CD4-positive, alpha-beta memory T cell (primary cell): ENCODE results near the gene MRTFA. TPM values are rescaled to one million over a fixed set of nuclear protein-coding genes. Genes with fewer than 3 reads are reported as not detected.

Source experiments
- CTCF ChIA-PET: fragments of 350-600 bp; sonication (Branson Sonifier 250); formaldehyde crosslinking; loops from one replicate; lab custom pipeline; 2021; ENCODE audit warnings: inconsistent platforms; ENCODE audit not compliant: partially characterized antibody; lab: Charles Lee
- POLR2A ChIA-PET: fragments of 350-600 bp; sonication (Branson Sonifier 250); formaldehyde crosslinking; loops from one replicate; lab custom pipeline; 2021; ENCODE audit not compliant: partially characterized antibody; lab: Charles Lee
- DNase-seq, 5 donors: peaks; one replicate each; pipeline versions ENCODE4 v3.0.0 to v3.0.0-alpha.2; 2020 to 2022; ENCODE audit warnings: mixed read lengths in 1 of 5
- H3K27ac ChIP-seq: one replicate; pipeline ENCODE4 v1.7.0; 2013; ENCODE audit warnings: low read depth, low read length
- H3K27me3 ChIP-seq: 2 replicates; pipeline ENCODE4 v1.7.0; 2013; ENCODE audit warnings: mild to moderate bottlenecking, low read length, moderate library complexity; ENCODE audit not compliant: insufficient read depth
- H3K36me3 ChIP-seq: 2 replicates; pipeline ENCODE4 v1.7.0; 2013; ENCODE audit warnings: mild to moderate bottlenecking, low read length, moderate library complexity; ENCODE audit not compliant: insufficient read depth
- H3K4me1 ChIP-seq: 2 replicates; pipeline ENCODE4 v1.7.0; 2013; ENCODE audit warnings: mild to moderate bottlenecking, low read length, moderate library complexity; ENCODE audit not compliant: insufficient read depth
- H3K4me3 ChIP-seq, 2 donors: one replicate each; pipeline ENCODE4 v1.7.0; 2013; ENCODE audit warnings: low read length in 2 of 2, mild to moderate bottlenecking in 1 of 2
- H3K9me3 ChIP-seq, 2 donors: one replicate each; pipeline ENCODE4 v1.7.0; 2013; ENCODE audit warnings: low read length in 2 of 2, control low read depth in 1 of 2; ENCODE audit not compliant: control insufficient read depth in 1 of 2
- H3K27ac Mint-ChIP-seq, 7 donors: one replicate each; pipeline ENCODE4 v1.8.0; 2020 to 2021; ENCODE audit warnings: mixed read lengths in 7 of 7, mild to moderate bottlenecking in 6 of 7, inconsistent platforms in 3 of 7, moderate library complexity in 3 of 7
- H3K27me3 Mint-ChIP-seq, 2 donors: one replicate each; pipeline ENCODE4 v1.8.0; 2020 to 2021; ENCODE audit warnings: mixed read lengths in 2 of 2
- H3K36me3 Mint-ChIP-seq, 2 donors: one replicate each; pipeline ENCODE4 v1.8.0; 2020 to 2021; ENCODE audit warnings: mixed read lengths in 2 of 2, inconsistent platforms in 1 of 2, mild to moderate bottlenecking in 1 of 2
- H3K4me1 Mint-ChIP-seq, 4 donors: one replicate each; pipeline ENCODE4 v1.8.0; 2020 to 2021; ENCODE audit warnings: mixed read lengths in 4 of 4, mild to moderate bottlenecking in 1 of 4
- H3K4me3 Mint-ChIP-seq, 8 donors: one replicate each; pipeline ENCODE4 v1.8.0; 2020 to 2021; ENCODE audit warnings: mixed read lengths in 8 of 8, mild to moderate bottlenecking in 7 of 8, moderate library complexity in 6 of 8, inconsistent platforms in 3 of 8
- H3K9me3 Mint-ChIP-seq, 8 donors: one replicate each; pipeline ENCODE4 v1.8.0; 2020 to 2021; ENCODE audit warnings: mixed read lengths in 8 of 8, mild to moderate bottlenecking in 5 of 8, inconsistent platforms in 3 of 8, moderate library complexity in 1 of 8
- intact Hi-C: fragments of 100-400 bp; cut with micrococcal nuclease; formaldehyde crosslinking; loops from one replicate; pipeline ENCODE4 v1.15.1; 2023
- polyA plus RNA-seq, 2 donors: library from polyadenylated mRNA; unstranded; fragments of 300-500 nt; fragmentation: Illumina TruSeq; gene quantifications; one replicate each; pipeline ENCODE4 v1.2.3, GENCODE V29; 2021
- total RNA-seq, 2 experiments: library from RNA; stranded (reverse); gene quantifications; one replicate each; pipeline ENCODE4 v1.2.3, GENCODE V29; 2021

The MRTFA gene
- total and polyA plus RNA-seq, 4 experiments from 2014 or later, result 5.3 to 91.6 (median 50.9) TPM

GRCh38 chr22:40407831-40408717, 228.4 kb downstream of the MRTFA start:
- Mint-ChIP-seq H3K27ac (peak overlapping the region in 1 of 7 donors; percentile 8), H3K27me3 (no peaks in the 10 kb centered on the region), H3K36me3 (peaks cover 18 to 69% of the 10 kb centered on the region in 2 donors), H3K4me3 (no peak overlapping the region), H3K9me3 (peaks cover 0 to 2% (median 0%) of the 10 kb centered on the region in 8 donors), H3K4me1 (peaks cover 11 to 28% (median 20%) of the 10 kb centered on the region in 4 donors)
- no peak for DNase-seq
- intact Hi-C loops, result no loop called here
- peaks cover 64% of the 10 kb centered on the region for H3K36me3 ChIP-seq
- ChIA-PET CTCF (interaction anchor here (0.6 to 1.6 kb wide), 3 partner anchors 23 to 402 kb away, joined by 3 to 5 read pairs (median 3); no protein-coding TSS in a partner anchor), POLR2A (interaction anchor here (1.0 kb wide), 1 partner anchor 7 kb away, joined by 4 read pairs; no protein-coding TSS in a partner anchor)
- no peak overlapping the region for H3K4me3 ChIP-seq
- no peaks in the 10 kb centered on the region for H3K27me3 ChIP-seq
- H3K9me3 ChIP-seq, result no peaks in the 10 kb centered on the region
- H3K4me1 ChIP-seq, result peaks cover 12% of the 10 kb centered on the region
- H3K27ac ChIP-seq, result no peak overlapping the region

- H3K27ac Mint-ChIP-seq, result no peak overlapping the region
- CTCF ChIA-PET, result interaction anchor here (0.6 to 1.6 kb wide), 3 partner anchors 29 to 403 kb away, joined by 3 to 5 read pairs (median 3); no protein-coding TSS in a partner anchor
These were observed 229.3 kb downstream of the MRTFA start for GRCh38 chr22:40407021-40407761.

DNA sequence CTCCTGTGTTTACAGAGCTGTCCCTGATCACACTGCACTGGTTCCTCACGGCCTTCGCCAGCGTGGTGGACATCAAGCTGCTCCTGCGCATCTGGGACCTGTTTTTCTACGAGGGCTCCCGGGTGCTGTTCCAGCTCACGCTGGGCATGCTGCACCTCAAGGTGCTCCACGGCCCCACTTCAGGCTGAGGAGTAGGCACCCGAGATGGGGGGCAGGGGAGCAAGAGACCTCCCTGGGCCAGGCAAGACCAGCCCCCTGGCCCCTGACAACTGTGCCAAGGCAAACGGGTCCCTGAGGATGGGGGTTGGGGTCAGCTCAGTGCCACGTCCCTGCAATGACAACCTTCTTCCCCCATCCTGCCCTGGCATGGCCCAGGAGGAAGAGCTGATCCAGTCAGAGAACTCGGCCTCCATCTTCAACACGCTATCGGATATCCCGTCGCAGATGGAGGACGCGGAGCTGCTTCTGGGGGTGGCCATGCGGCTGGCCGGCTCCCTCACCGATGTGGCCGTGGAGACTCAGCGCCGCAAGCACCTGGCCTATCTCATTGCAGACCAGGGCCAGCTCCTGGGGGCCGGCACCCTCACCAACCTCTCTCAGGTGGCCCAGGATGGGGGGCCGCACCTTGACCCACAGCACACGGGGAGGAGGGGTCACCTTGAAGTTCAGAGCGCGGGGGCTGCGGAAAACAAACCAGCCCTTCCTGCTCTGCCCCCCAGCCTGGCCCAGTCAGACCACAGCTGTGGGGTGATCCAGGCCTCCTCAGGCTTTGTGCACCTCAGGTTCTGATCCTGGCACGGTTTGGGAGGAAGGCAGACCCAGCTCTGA, 230.2 kb downstream of the MRTFA start:
- H3K4me1 ChIP-seq, result peaks cover 30% of the 10 kb centered on the region
- H3K4me3 Mint-ChIP-seq, result no peak overlapping the region
- no peaks in the 10 kb centered on the region for H3K27me3 ChIP-seq
- peak overlapping the region in 2 of 7 donors; percentile 4 to 29 for H3K27ac Mint-ChIP-seq
- no peaks in the 10 kb centered on the region for H3K27me3 Mint-ChIP-seq
- peaks cover 0 to 2% (median 0%) of the 10 kb centered on the region in 8 donors for H3K9me3 Mint-ChIP-seq
- H3K36me3 Mint-ChIP-seq, result peaks cover 23 to 67% of the 10 kb centered on the region in 2 donors
- ChIA-PET POLR2A (interaction anchor here (1.7 kb wide), 1 partner anchor 9 kb away, joined by 5 read pairs; no protein-coding TSS in a partner anchor), CTCF (interaction anchor here (1.2 to 1.6 kb wide), 2 partner anchors 30 to 240 kb away, joined by 3 to 5 read pairs; no protein-coding TSS in a partner anchor)
- no peak overlapping the region for H3K4me3 ChIP-seq
- H3K36me3 ChIP-seq, result peaks cover 59% of the 10 kb centered on the region
- H3K4me1 Mint-ChIP-seq, result peaks cover 23 to 40% (median 29%) of the 10 kb centered on the region in 4 donors
- intact Hi-C loops, result no loop called here
- no peak for DNase-seq
- H3K9me3 ChIP-seq, result no peaks in the 10 kb centered on the region
- H3K27ac ChIP-seq, result no peak overlapping the region

More at GRCh38 chr22:40407021-40407761, 229.3 kb downstream of the MRTFA start:
- H3K36me3 Mint-ChIP-seq, result peaks cover 18 to 69% of the 10 kb centered on the region in 2 donors
- no peaks in the 10 kb centered on the region for H3K27me3 Mint-ChIP-seq
- no peaks in the 10 kb centered on the region for H3K9me3 ChIP-seq
- H3K4me3 Mint-ChIP-seq, result no peak overlapping the region
- intact Hi-C loops, result no loop called here
- H3K4me3 ChIP-seq, result no peak overlapping the region
- H3K9me3 Mint-ChIP-seq, result peaks cover 0 to 2% (median 0%) of the 10 kb centered on the region in 8 donors
- no peaks in the 10 kb centered on the region for H3K27me3 ChIP-seq
- DNase-seq, result no peak
- H3K4me1 ChIP-seq, result peaks cover 21% of the 10 kb centered on the region
- peaks cover 14 to 31% (median 23%) of the 10 kb centered on the region in 4 donors for H3K4me1 Mint-ChIP-seq
- no peak overlapping the region for H3K27ac ChIP-seq
- POLR2A ChIA-PET, result interaction anchor here (1.7 kb wide), 1 partner anchor 10 kb away, joined by 5 read pairs; no protein-coding TSS in a partner anchor
- H3K36me3 ChIP-seq, result peaks cover 64% of the 10 kb centered on the region

GRCh38 chr22:40405178-40406062, 231.1 kb downstream of the MRTFA start:
- Histone ChIP-seq H3K4me1 (peaks cover 38% of the 10 kb centered on the region), H3K27me3 (no peaks in the 10 kb centered on the region), H3K36me3 (peaks cover 52% of the 10 kb centered on the region), H3K4me3 (no peak overlapping the region), H3K27ac (no peak overlapping the region), H3K9me3 (no peaks in the 10 kb centered on the region)
- no peak for DNase-seq
- peaks cover 23 to 63% of the 10 kb centered on the region in 2 donors for H3K36me3 Mint-ChIP-seq
- H3K27me3 Mint-ChIP-seq, result no peaks in the 10 kb centered on the region
- CTCF ChIA-PET, result no interaction called here
- no peak overlapping the region for H3K4me3 Mint-ChIP-seq
- peaks cover 0 to 2% (median 0%) of the 10 kb centered on the region in 8 donors for H3K9me3 Mint-ChIP-seq
- H3K27ac Mint-ChIP-seq, result peak overlapping the region in 2 of 7 donors; percentile 4 to 29
- POLR2A ChIA-PET, result interaction anchor here (0.6 to 1.7 kb wide), 2 partner anchors 8 to 298 kb away, joined by 3 to 5 read pairs; no protein-coding TSS in a partner anchor
- H3K4me1 Mint-ChIP-seq, result peaks cover 28 to 49% (median 35%) of the 10 kb centered on the region in 4 donors
- intact Hi-C loops, result no loop called here

DNA sequence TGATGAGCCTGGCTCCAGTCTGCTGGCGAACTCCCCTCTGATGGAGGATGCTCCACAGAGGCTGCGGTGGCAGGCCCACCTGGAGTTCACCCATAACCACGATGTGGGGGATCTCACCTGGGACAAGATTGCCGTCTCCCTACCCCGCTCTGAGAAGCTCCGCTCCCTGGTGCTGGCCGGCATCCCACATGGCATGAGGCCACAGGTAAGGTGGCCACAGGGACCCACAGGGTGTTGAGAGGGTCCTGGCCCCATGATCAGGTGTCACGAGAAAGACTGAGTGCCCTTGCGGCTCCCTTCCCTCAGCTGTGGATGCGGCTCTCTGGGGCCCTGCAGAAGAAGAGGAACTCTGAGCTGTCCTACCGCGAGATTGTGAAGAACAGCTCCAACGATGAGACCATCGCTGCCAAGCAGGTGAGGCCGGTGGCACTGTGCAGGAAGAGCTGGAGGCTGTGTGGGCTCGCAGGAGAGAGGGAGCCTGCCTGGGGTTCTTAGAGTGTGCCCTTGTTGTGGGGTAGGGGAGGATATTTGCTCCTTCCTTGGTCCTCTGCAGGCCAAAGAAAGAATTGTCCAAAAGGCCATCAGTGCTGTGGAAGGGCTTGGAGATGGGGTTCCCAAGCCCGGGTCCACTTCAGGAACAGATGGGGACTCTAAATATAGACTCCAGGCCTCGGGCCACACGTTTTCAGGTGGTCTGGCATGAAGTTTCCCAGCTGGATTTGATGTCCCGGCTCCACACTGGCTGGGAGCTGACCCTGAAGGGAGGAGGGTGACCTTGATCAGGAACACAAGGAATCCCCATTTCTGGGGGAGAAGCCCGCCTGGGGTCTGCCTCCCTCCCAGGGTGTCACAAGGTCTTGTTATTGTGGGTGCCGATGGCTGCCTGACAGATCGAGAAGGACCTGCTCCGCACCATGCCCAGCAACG, 232.0 kb downstream of the MRTFA start:
- Histone ChIP-seq H3K36me3 (peaks cover 46% of the 10 kb centered on the region), H3K9me3 (no peaks in the 10 kb centered on the region), H3K27ac (no peak overlapping the region), H3K4me3 (no peak overlapping the region), H3K27me3 (no peaks in the 10 kb centered on the region), H3K4me1 (peaks cover 47% of the 10 kb centered on the region)
- intact Hi-C loops, result no loop called here
- peaks cover 36 to 58% (median 43%) of the 10 kb centered on the region in 4 donors for H3K4me1 Mint-ChIP-seq
- H3K27me3 Mint-ChIP-seq, result no peaks in the 10 kb centered on the region
- DNase-seq, result no peak
- peak overlapping the region in 6 of 7 donors; percentile 13 to 82 (median 56) for H3K27ac Mint-ChIP-seq
- ChIA-PET POLR2A (no interaction called here), CTCF (interaction anchor here (0.5 to 1.3 kb wide), 2 partner anchors 32 to 1064 kb away, joined by 3 read pairs; partner anchors contain the start of gene PHF5A)
- peaks cover 0 to 3% (median 0%) of the 10 kb centered on the region in 8 donors for H3K9me3 Mint-ChIP-seq
- H3K36me3 Mint-ChIP-seq, result peaks cover 20 to 59% of the 10 kb centered on the region in 2 donors
- no peak overlapping the region for H3K4me3 Mint-ChIP-seq
